ENCODE data around the gene PAFAH1B2. TPM values are rescaled to one million over a fixed set of nuclear protein-coding genes. Genes with fewer than 3 reads are reported as not detected.
A peak's percentile ranks its signal among the peaks of the same experiment; 100 is the strongest.

PAFAH1B2 gene
- total RNA-seq, 1 donor from 2014 or later, result 78.2 TPM

GRCh38 chr11:117217141-117218084, 73.3 kb downstream of the PAFAH1B2 start:
- no peak for ATAC-seq
- Histone ChIP-seq H3K4me1 (peaks cover 45% of the 10 kb centered on the region), H3K4me3 (no peak overlapping the region), H3K36me3 (peaks cover 99% of the 10 kb centered on the region), H3K9me3 (no peaks in the 10 kb centered on the region), H3K27ac (peak overlapping the region; percentile 55), H3K27me3 (ENCODE audit: low read depth) (no peaks in the 10 kb centered on the region)
- intact Hi-C loops (cut with DNase I), result no loop called here
- no peak for TF ChIP-seq CTCF (IDR thresholded peaks at IDR 0.05)
- peak; percentile 14 for DNase-seq

- ATAC-seq, result no peak
- no peak overlapping the region for H3K4me3 ChIP-seq
- H3K27ac ChIP-seq, result peak overlapping the region; percentile 55
- intact Hi-C loops (cut with DNase I), result no loop called here
- H3K9me3 ChIP-seq, result no peaks in the 10 kb centered on the region
- peaks cover 45% of the 10 kb centered on the region for H3K4me1 ChIP-seq
- H3K36me3 ChIP-seq, result peaks cover 99% of the 10 kb centered on the region
- peak; percentile 14 for DNase-seq
- TF ChIP-seq CTCF (IDR thresholded peaks at IDR 0.05), result no peak
- no peaks in the 10 kb centered on the region for H3K27me3 ChIP-seq (ENCODE audit: low read depth)
Observed at GRCh38 chr11:117218133-117218915, 74.2 kb downstream of the PAFAH1B2 start.

GRCh38 chr11:117219001-117219400, 74.9 kb downstream of the PAFAH1B2 start:
- DNase-seq, result no peak
- peaks cover 100% of the 10 kb centered on the region for H3K36me3 ChIP-seq
- no peak for TF ChIP-seq CTCF (IDR thresholded peaks at IDR 0.05)

GRCh38 chr11:117219455-117219854, 75.4 kb downstream of the PAFAH1B2 start:
- ATAC-seq (no peak), DNase-seq (no peak)
- no peaks in the 10 kb centered on the region for H3K9me3 ChIP-seq
- intact Hi-C loops (cut with DNase I), result no loop called here
- no peak for TF ChIP-seq CTCF (IDR thresholded peaks at IDR 0.05)
- H3K4me1 ChIP-seq, result peaks cover 45% of the 10 kb centered on the region
- no peak overlapping the region for H3K27ac ChIP-seq
- H3K4me3 ChIP-seq, result no peak overlapping the region
- H3K27me3 ChIP-seq (ENCODE audit: low read depth), result no peaks in the 10 kb centered on the region
- peaks cover 100% of the 10 kb centered on the region for H3K36me3 ChIP-seq

More at GRCh38 chr11:117219001-117219400, 74.9 kb downstream of the PAFAH1B2 start:
- no peaks in the 10 kb centered on the region for H3K9me3 ChIP-seq
- no peak for ATAC-seq
- intact Hi-C loops (cut with DNase I), result no loop called here
- no peak overlapping the region for H3K27ac ChIP-seq
- no peak overlapping the region for H3K4me3 ChIP-seq
- H3K27me3 ChIP-seq (ENCODE audit: low read depth), result no peaks in the 10 kb centered on the region
- peaks cover 45% of the 10 kb centered on the region for H3K4me1 ChIP-seq

GRCh38 chr11:117219995-117220394, 75.9 kb downstream of the PAFAH1B2 start:
- Histone ChIP-seq H3K27ac (peak overlapping the region; percentile 64), H3K4me3 (no peak overlapping the region), H3K9me3 (no peaks in the 10 kb centered on the region), H3K27me3 (ENCODE audit: low read depth) (no peaks in the 10 kb centered on the region), H3K36me3 (peaks cover 97% of the 10 kb centered on the region), H3K4me1 (peaks cover 45% of the 10 kb centered on the region)
- intact Hi-C loops (cut with DNase I), result no loop called here
- no peak for ATAC-seq
- TF ChIP-seq CTCF (IDR thresholded peaks at IDR 0.05), result no peak
- DNase-seq, result no peak
